ENCODE results near the gene POTEI. TPM values are rescaled to one million over a fixed set of nuclear protein-coding genes. Genes with fewer than 3 reads are reported as not detected.
"Not testable (repeated sequence)": the region's sequence is repeated elsewhere in the genome, so short reads cannot be mapped to it uniquely, and the experiment has no call there.

Gene POTEI
- total RNA-seq, 2 donors from 2014 or later = not detected

GRCh38 chr2:130529545-130529944 lies 20.4 kb upstream of the POTEI start:
- H3K4me1 ChIP-seq (ENCODE audit: control insufficient read depth in 1 of 2, low read depth in 2 of 2); H3K27me3 ChIP-seq (replicated peaks; ENCODE audit: insufficient read depth); H3K9me3 ChIP-seq; H3K4me3 ChIP-seq; DNase-seq (ENCODE audit: low spot score); H3K27ac ChIP-seq; ATAC-seq (ENCODE audit: insufficient number of reproducible peaks, low FRiP score, low read depth); H3K36me3 ChIP-seq: not testable (repeated sequence)

- not testable (repeated sequence) for H3K27me3 ChIP-seq (replicated peaks; ENCODE audit: insufficient read depth); H3K9me3 ChIP-seq; ATAC-seq (ENCODE audit: insufficient number of reproducible peaks, low FRiP score, low read depth)
These were observed 18.3 kb upstream of the POTEI start for GRCh38 chr2:130527365-130527967.

GRCh38 chr2:130522390-130522789 lies 13.3 kb upstream of the POTEI start:
- DNase-seq (ENCODE audit: low spot score); H3K27me3 ChIP-seq (replicated peaks; ENCODE audit: insufficient read depth); H3K4me3 ChIP-seq; ATAC-seq (ENCODE audit: insufficient number of reproducible peaks, low FRiP score, low read depth); H3K9me3 ChIP-seq; H3K4me1 ChIP-seq (ENCODE audit: control insufficient read depth in 1 of 2, low read depth in 2 of 2); H3K36me3 ChIP-seq; H3K27ac ChIP-seq: not testable (repeated sequence)

More at GRCh38 chr2:130527365-130527967, 18.3 kb upstream of the POTEI start:
- not testable (repeated sequence) for H3K4me3 ChIP-seq; H3K4me1 ChIP-seq (ENCODE audit: control insufficient read depth in 1 of 2, low read depth in 2 of 2); DNase-seq (ENCODE audit: low spot score); H3K36me3 ChIP-seq; H3K27ac ChIP-seq

GRCh38 chr2:130520992-130521391 lies 11.9 kb upstream of the POTEI start, which contains the start of gene CFC1B:
Gene CFC1B, plus strand, starts transcription at chr2:130521222. Its CDS starts 263 bp downstream, at chr2:130521485.
- not testable (repeated sequence) for H3K36me3 ChIP-seq; H3K27me3 ChIP-seq (replicated peaks; ENCODE audit: insufficient read depth); H3K27ac ChIP-seq; DNase-seq (ENCODE audit: low spot score); H3K9me3 ChIP-seq; ATAC-seq (ENCODE audit: insufficient number of reproducible peaks, low FRiP score, low read depth); H3K4me1 ChIP-seq (ENCODE audit: control insufficient read depth in 1 of 2, low read depth in 2 of 2); H3K4me3 ChIP-seq

GRCh38 chr2:130518516-130519106 lies 9.5 kb upstream of the POTEI start:
- not testable (repeated sequence) for ATAC-seq (ENCODE audit: insufficient number of reproducible peaks, low FRiP score, low read depth)

GRCh38 chr2:130511747-130512451 lies 2.8 kb upstream of the POTEI start:
- H3K9me3 ChIP-seq; H3K27ac ChIP-seq; DNase-seq (ENCODE audit: low spot score); H3K27me3 ChIP-seq (replicated peaks; ENCODE audit: insufficient read depth); H3K4me3 ChIP-seq; ATAC-seq (ENCODE audit: insufficient number of reproducible peaks, low FRiP score, low read depth); H3K4me1 ChIP-seq (ENCODE audit: control insufficient read depth in 1 of 2, low read depth in 2 of 2); H3K36me3 ChIP-seq: not testable (repeated sequence)

More at GRCh38 chr2:130518516-130519106, 9.5 kb upstream of the POTEI start:
- H3K4me3 ChIP-seq; H3K27ac ChIP-seq; DNase-seq (ENCODE audit: low spot score); H3K36me3 ChIP-seq; H3K4me1 ChIP-seq (ENCODE audit: control insufficient read depth in 1 of 2, low read depth in 2 of 2); H3K27me3 ChIP-seq (replicated peaks; ENCODE audit: insufficient read depth); H3K9me3 ChIP-seq: not testable (repeated sequence)

- H3K36me3 ChIP-seq; H3K4me1 ChIP-seq (ENCODE audit: control insufficient read depth in 1 of 2, low read depth in 2 of 2); H3K9me3 ChIP-seq; ATAC-seq (ENCODE audit: insufficient number of reproducible peaks, low FRiP score, low read depth); H3K27me3 ChIP-seq (replicated peaks; ENCODE audit: insufficient read depth); H3K4me3 ChIP-seq; H3K27ac ChIP-seq; DNase-seq (ENCODE audit: low spot score): not testable (repeated sequence)
These were observed 1.9 kb upstream of the POTEI start for GRCh38 chr2:130510807-130511746.

GRCh38 chr2:130491073-130491472 lies 18.1 kb downstream of the POTEI start:
- not testable (repeated sequence) for ATAC-seq (ENCODE audit: insufficient number of reproducible peaks, low FRiP score, low read depth); H3K27ac ChIP-seq; DNase-seq (ENCODE audit: low spot score); H3K27me3 ChIP-seq (replicated peaks; ENCODE audit: insufficient read depth); H3K4me3 ChIP-seq; H3K9me3 ChIP-seq; H3K36me3 ChIP-seq; H3K4me1 ChIP-seq (ENCODE audit: control insufficient read depth in 1 of 2, low read depth in 2 of 2)

- H3K4me1 ChIP-seq (ENCODE audit: control insufficient read depth in 1 of 2, low read depth in 2 of 2); H3K36me3 ChIP-seq; H3K27ac ChIP-seq; H3K9me3 ChIP-seq; H3K27me3 ChIP-seq (replicated peaks; ENCODE audit: insufficient read depth); ATAC-seq (ENCODE audit: insufficient number of reproducible peaks, low FRiP score, low read depth); H3K4me3 ChIP-seq; DNase-seq (ENCODE audit: low spot score): not testable (repeated sequence)
These were observed 53.7 kb downstream of the POTEI start for GRCh38 chr2:130455413-130455812.

GRCh38 chr2:130454712-130455083 lies 54.4 kb downstream of the POTEI start:
- not testable (repeated sequence) for ATAC-seq (ENCODE audit: insufficient number of reproducible peaks, low FRiP score, low read depth); H3K4me3 ChIP-seq; H3K36me3 ChIP-seq; H3K27me3 ChIP-seq (replicated peaks; ENCODE audit: insufficient read depth); DNase-seq (ENCODE audit: low spot score); H3K27ac ChIP-seq; H3K4me1 ChIP-seq (ENCODE audit: control insufficient read depth in 1 of 2, low read depth in 2 of 2); H3K9me3 ChIP-seq

GRCh38 chr2:130453955-130454711 lies 55.0 kb downstream of the POTEI start:
- not testable (repeated sequence) for DNase-seq (ENCODE audit: low spot score); H3K27me3 ChIP-seq (replicated peaks; ENCODE audit: insufficient read depth); H3K27ac ChIP-seq; H3K4me3 ChIP-seq; H3K9me3 ChIP-seq; H3K36me3 ChIP-seq; H3K4me1 ChIP-seq (ENCODE audit: control insufficient read depth in 1 of 2, low read depth in 2 of 2); ATAC-seq (ENCODE audit: insufficient number of reproducible peaks, low FRiP score, low read depth)

Data from thoracic aorta (tissue), 2 donors.